Neural progenitor cell (in vitro differentiated cells): Measurements from ENCODE around the gene NFU1.

ENCODE experiments used
- EZH2 ChIP-seq: fragments of 200-600 bp; sonication (generic); IDR thresholded peaks from 2 replicates; pipeline ENCODE4 v1.6.1; 2017; ENCODE audit warnings: antibody characterized with exemption, mild to moderate bottlenecking, moderate library complexity
- EZH2phosphoT487 ChIP-seq: fragments of 200-600 bp; sonication (generic); IDR thresholded peaks from 2 replicates; pipeline ENCODE4 v1.6.1; 2017; ENCODE audit warnings: antibody characterized with exemption
- TF ChIP-seq, protein P1 (sequence below): fragments of 200-600 bp; sonication (generic); IDR thresholded peaks from 2 replicates; pipeline ENCODE4 v1.5.1; 2017; ENCODE audit warnings: antibody characterized with exemption, mild to moderate bottlenecking

DNA sequence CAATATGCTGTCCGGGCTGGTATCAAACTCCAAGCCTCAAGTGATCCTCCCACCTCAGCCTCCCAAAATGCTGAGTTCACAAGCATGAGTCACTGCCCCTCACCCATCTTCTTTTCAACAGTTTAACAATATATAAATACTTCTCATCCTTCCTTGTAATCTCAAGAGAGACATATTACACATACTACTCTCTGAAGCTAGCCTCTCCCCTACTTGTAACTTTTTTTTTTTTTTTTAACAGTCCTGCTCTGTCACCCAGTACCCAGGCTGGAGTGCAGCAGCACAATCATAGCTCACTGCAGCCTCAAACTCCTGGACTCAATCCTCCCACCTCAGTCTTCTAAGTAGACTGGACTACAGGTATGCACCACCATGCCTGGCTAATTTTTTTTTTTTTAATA, 55.9 kb downstream of the NFU1 start:
- TF ChIP-seq, protein P1, sequence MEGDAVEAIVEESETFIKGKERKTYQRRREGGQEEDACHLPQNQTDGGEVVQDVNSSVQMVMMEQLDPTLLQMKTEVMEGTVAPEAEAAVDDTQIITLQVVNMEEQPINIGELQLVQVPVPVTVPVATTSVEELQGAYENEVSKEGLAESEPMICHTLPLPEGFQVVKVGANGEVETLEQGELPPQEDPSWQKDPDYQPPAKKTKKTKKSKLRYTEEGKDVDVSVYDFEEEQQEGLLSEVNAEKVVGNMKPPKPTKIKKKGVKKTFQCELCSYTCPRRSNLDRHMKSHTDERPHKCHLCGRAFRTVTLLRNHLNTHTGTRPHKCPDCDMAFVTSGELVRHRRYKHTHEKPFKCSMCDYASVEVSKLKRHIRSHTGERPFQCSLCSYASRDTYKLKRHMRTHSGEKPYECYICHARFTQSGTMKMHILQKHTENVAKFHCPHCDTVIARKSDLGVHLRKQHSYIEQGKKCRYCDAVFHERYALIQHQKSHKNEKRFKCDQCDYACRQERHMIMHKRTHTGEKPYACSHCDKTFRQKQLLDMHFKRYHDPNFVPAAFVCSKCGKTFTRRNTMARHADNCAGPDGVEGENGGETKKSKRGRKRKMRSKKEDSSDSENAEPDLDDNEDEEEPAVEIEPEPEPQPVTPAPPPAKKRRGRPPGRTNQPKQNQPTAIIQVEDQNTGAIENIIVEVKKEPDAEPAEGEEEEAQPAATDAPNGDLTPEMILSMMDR, result no peak
- TF ChIP-seq EZH2phosphoT487, result no peak
- TF ChIP-seq EZH2, result no peak
